KOPT-K1 (cell line): ENCODE measurements around the gene PSAP.
A peak's percentile ranks its signal among the peaks of the same experiment; 100 is the strongest.
"Not testable (repeated sequence)": the region's sequence is repeated elsewhere in the genome, so short reads cannot be mapped to it uniquely, and the experiment has no call there.

Source experiments
- H3K27ac ChIP-seq: fragments of 200-600 bp; sonication (generic); 2 replicates; pipeline ENCODE4 v1.5.1; 2016; ENCODE audit warnings: antibody characterized with exemption, mild to moderate bottlenecking, low read depth, low read length; ENCODE audit not compliant: poor library complexity, severe bottlenecking
- H3K36me3 ChIP-seq: fragments of 200-600 bp; sonication (generic); 2 replicates; pipeline ENCODE4 v1.5.1; 2017; ENCODE audit warnings: antibody characterized with exemption, mild to moderate bottlenecking, low read length, moderate library complexity; ENCODE audit not compliant: insufficient read depth
- H3K9me3 ChIP-seq: fragments of 200-600 bp; sonication (generic); 2 replicates; pipeline ENCODE4 v1.5.1; 2017; ENCODE audit warnings: antibody characterized with exemption, low read length, mild to moderate bottlenecking; ENCODE audit not compliant: insufficient read depth, poor library complexity, severe bottlenecking

Gene PSAP

GRCh38 chr10:71850743-71851464, at the start of gene PSAP:
TSS of gene PSAP (minus strand) at chr10:71851251. CDS start at chr10:71851221, 30 bp downstream.
- peak within 1 kb of the TSS; percentile 81 for H3K27ac ChIP-seq
- H3K36me3 ChIP-seq: 0 out of 2 replicates have a peak, but pooled peaks cover 5% of the 10 kb centered on the region
- H3K9me3 ChIP-seq: no peaks in the 10 kb centered on the region

- H3K36me3 ChIP-seq: no peaks in the 10 kb centered on the region
- H3K27ac ChIP-seq: no peak overlapping the region
- H3K9me3 ChIP-seq: no peaks in the 10 kb centered on the region
Measured at GRCh38 chr10:71900441-71901180, 49.6 kb upstream of the PSAP start.

- Histone ChIP-seq H3K27ac (no peak overlapping the region), H3K36me3 (no peaks in the 10 kb centered on the region), H3K9me3 (no peaks in the 10 kb centered on the region)
Measured at GRCh38 chr10:71899665-71900412, 48.8 kb upstream of the PSAP start.

- H3K9me3 ChIP-seq, H3K36me3 ChIP-seq, H3K27ac ChIP-seq: not testable (repeated sequence)
Measured at GRCh38 chr10:71898346-71898745, 47.3 kb upstream of the PSAP start.

GRCh38 chr10:71893920-71894319, 42.9 kb upstream of the PSAP start:
- Histone ChIP-seq H3K36me3 (no peaks in the 10 kb centered on the region), H3K9me3 (no peaks in the 10 kb centered on the region), H3K27ac (peak overlapping the region; percentile 56)

- Histone ChIP-seq H3K27ac (peak overlapping the region; percentile 56), H3K36me3 (no peaks in the 10 kb centered on the region), H3K9me3 (no peaks in the 10 kb centered on the region)
Measured at GRCh38 chr10:71893258-71893815, 42.3 kb upstream of the PSAP start.

- Histone ChIP-seq H3K9me3 (no peaks in the 10 kb centered on the region), H3K27ac (peak overlapping the region; percentile 53), H3K36me3 (no peaks in the 10 kb centered on the region)
Measured at GRCh38 chr10:71891437-71891836, 40.4 kb upstream of the PSAP start.

GRCh38 chr10:71889388-71889987, 38.4 kb upstream of the PSAP start:
- H3K27ac ChIP-seq: peak overlapping the region; percentile 94
- no peaks in the 10 kb centered on the region for H3K36me3 ChIP-seq
- H3K9me3 ChIP-seq: no peaks in the 10 kb centered on the region

GRCh38 chr10:71888623-71889387, 37.8 kb upstream of the PSAP start:
- Histone ChIP-seq H3K36me3 (no peaks in the 10 kb centered on the region), H3K27ac (peak overlapping the region; percentile 94), H3K9me3 (no peaks in the 10 kb centered on the region)

- peak overlapping the region; percentile 94 for H3K27ac ChIP-seq
- no peaks in the 10 kb centered on the region for H3K9me3 ChIP-seq
- H3K36me3 ChIP-seq: no peaks in the 10 kb centered on the region
Measured at GRCh38 chr10:71888248-71888622, 37.2 kb upstream of the PSAP start.

GRCh38 chr10:71887743-71888142, 36.7 kb upstream of the PSAP start:
- H3K36me3 ChIP-seq: no peaks in the 10 kb centered on the region
- no peaks in the 10 kb centered on the region for H3K9me3 ChIP-seq
- H3K27ac ChIP-seq: peak overlapping the region; percentile 94

GRCh38 chr10:71882813-71883659, 32.0 kb upstream of the PSAP start:
- H3K9me3 ChIP-seq: no peaks in the 10 kb centered on the region
- no peaks in the 10 kb centered on the region for H3K36me3 ChIP-seq
- H3K27ac ChIP-seq: peak overlapping the region; percentile 100

- H3K27ac ChIP-seq: peak overlapping the region; percentile 100
- H3K36me3 ChIP-seq: no peaks in the 10 kb centered on the region
- H3K9me3 ChIP-seq: no peaks in the 10 kb centered on the region
Measured at GRCh38 chr10:71881647-71882355, 30.8 kb upstream of the PSAP start.
